ENCODE results near the gene RPL27.

GRCh38 chr17:42971589-42971988 is 26.6 kb upstream of the RPL27 start:
- TF ChIP-seq POLR2AphosphoS5 (IDR thresholded peaks at IDR 0.05; ENCODE audit: low read depth, low read length): no peak
- TF ChIP-seq REST (IDR thresholded peaks at IDR 0.05; ENCODE audit: insufficient read depth in 1 of 2, low read depth in 2 of 2, low read length in 2 of 2): no peak

Data from PFSK-1 (cell line).